T-helper 9 cell (primary cell): Measurements from ENCODE around the gene PAK5.

Experiments used
- DNase-seq: peaks from one replicate; pipeline ENCODE4 v3.0.0-alpha.2; 2020

The PAK5 gene

GRCh38 chr20:9490161-9490560, 348.7 kb downstream of the PAK5 start:
- no peak for DNase-seq

GRCh38 chr20:9488063-9488462, 350.8 kb downstream of the PAK5 start:
- no peak for DNase-seq
